Endometrial microvascular endothelial cells (primary cell): ENCODE results near the gene THOC6. TPM values are rescaled to one million over a fixed set of nuclear protein-coding genes. Genes with fewer than 3 reads are reported as not detected.

ENCODE experiments used
- in situ Hi-C: cut with HindIII; loops from 2 replicates; pipeline ENCODE4 v1.10.0; 2017; ENCODE audit warnings: low sequenced_read_pairs, low pct_unique_long_range_greater_than_20kb; ENCODE audit errors: inconsistent ontology term
- total RNA-seq: library from RNA; depleted of rRNA; stranded (reverse); fragments of >200 nt; gene quantifications from one replicate; pipeline ENCODE4 v1.2.3, GENCODE V29; 2015; ENCODE audit errors: inconsistent ontology term

THOC6 gene
- total RNA-seq, 1 donor from 2014 or later, result 23.8 TPM

GRCh38 chr16:2988590-2989099 is 35.2 kb upstream of the THOC6 start:
- in situ Hi-C loops, result no loop called here

- in situ Hi-C loops, result no loop called here
Measured at GRCh38 chr16:2990891-2991290, 32.9 kb upstream of the THOC6 start.

GRCh38 chr16:2991566-2992261 is 32.1 kb upstream of the THOC6 start:
- in situ Hi-C loops, result no loop called here

GRCh38 chr16:2992383-2993081 is 31.3 kb upstream of the THOC6 start:
- in situ Hi-C loops, result no loop called here

- in situ Hi-C loops, result no loop called here
Measured at GRCh38 chr16:2996298-2996697, 27.5 kb upstream of the THOC6 start.

GRCh38 chr16:2999929-3000328 is 23.9 kb upstream of the THOC6 start:
- in situ Hi-C loops, result no loop called here

- in situ Hi-C loops, result no loop called here
Measured at GRCh38 chr16:3000540-3000939, 23.3 kb upstream of the THOC6 start.

- in situ Hi-C loops, result no loop called here
Measured at GRCh38 chr16:3001316-3001715, 22.5 kb upstream of the THOC6 start.

- in situ Hi-C loops, result no loop called here
Measured at GRCh38 chr16:3003582-3004270, 20.1 kb upstream of the THOC6 start.

GRCh38 chr16:3004319-3004718 is 19.5 kb upstream of the THOC6 start:
- in situ Hi-C loops, result no loop called here

GRCh38 chr16:3004781-3005284 is 19.0 kb upstream of the THOC6 start:
- in situ Hi-C loops, result no loop called here

- in situ Hi-C loops, result no loop called here
Measured at GRCh38 chr16:3007059-3007956, 16.5 kb upstream of the THOC6 start.

GRCh38 chr16:3007957-3008689 is 15.7 kb upstream of the THOC6 start:
- in situ Hi-C loops, result no loop called here

GRCh38 chr16:3008690-3009037 is 15.2 kb upstream of the THOC6 start:
- in situ Hi-C loops, result no loop called here

- in situ Hi-C loops, result no loop called here
Measured at GRCh38 chr16:3009568-3010390, 14.1 kb upstream of the THOC6 start.

- in situ Hi-C loops, result no loop called here
Measured at GRCh38 chr16:3010510-3010909, 13.3 kb upstream of the THOC6 start.

- in situ Hi-C loops, result no loop called here
Measured at GRCh38 chr16:3012246-3012645, 11.6 kb upstream of the THOC6 start.
